Measurements from ENCODE around the gene FAM20C. TPM values are rescaled to one million over a fixed set of nuclear protein-coding genes. Genes with fewer than 3 reads are reported as not detected.
A peak's percentile ranks its signal among the peaks of the same experiment; 100 is the strongest.

Gene FAM20C
- total RNA-seq, 1 donor from 2014 or later, result 32.9 TPM

GRCh38 chr7:244974-245373 is 52.6 kb downstream of the FAM20C start:
- H3K36me3 Mint-ChIP-seq (ENCODE audit: insufficient read depth), result peaks cover 8% of the 10 kb centered on the region
- DNase-seq (ENCODE audit: low spot score, unreplicated experiment), result no peak

GRCh38 chr7:245574-246295 is 53.4 kb downstream of the FAM20C start:
- H3K4me1 Mint-ChIP-seq (ENCODE audit: low read depth), result no peaks in the 10 kb centered on the region
- TF ChIP-seq CTCF (IDR thresholded peaks at IDR 0.05; ENCODE audit: unreplicated experiment), result no peak
- DNase-seq (ENCODE audit: low spot score, unreplicated experiment), result no peak
- H3K9me3 Mint-ChIP-seq (ENCODE audit: low read depth), result no peaks in the 10 kb centered on the region
- peaks cover 9% of the 10 kb centered on the region for H3K36me3 Mint-ChIP-seq (ENCODE audit: insufficient read depth)
- H3K27me3 Mint-ChIP-seq, result no peaks in the 10 kb centered on the region
- no peak overlapping the region for H3K27ac Mint-ChIP-seq
- H3K4me3 Mint-ChIP-seq (ENCODE audit: low read depth), result no peak overlapping the region

More at GRCh38 chr7:244974-245373, 52.6 kb downstream of the FAM20C start:
- Mint-ChIP-seq H3K9me3 (ENCODE audit: low read depth) (no peaks in the 10 kb centered on the region), H3K27me3 (no peaks in the 10 kb centered on the region), H3K4me1 (ENCODE audit: low read depth) (no peaks in the 10 kb centered on the region), H3K4me3 (ENCODE audit: low read depth) (no peak overlapping the region), H3K27ac (peak overlapping the region; percentile 77)
- no peak for TF ChIP-seq CTCF (IDR thresholded peaks at IDR 0.05; ENCODE audit: unreplicated experiment)

GRCh38 chr7:246451-246850 is 54.1 kb downstream of the FAM20C start:
- no peak overlapping the region for H3K27ac Mint-ChIP-seq
- no peaks in the 10 kb centered on the region for H3K9me3 Mint-ChIP-seq (ENCODE audit: low read depth)
- peaks cover 10% of the 10 kb centered on the region for H3K36me3 Mint-ChIP-seq (ENCODE audit: insufficient read depth)

GRCh38 chr7:247181-247580 is 54.8 kb downstream of the FAM20C start:
- Mint-ChIP-seq H3K36me3 (ENCODE audit: insufficient read depth) (peaks cover 10% of the 10 kb centered on the region), H3K9me3 (ENCODE audit: low read depth) (no peaks in the 10 kb centered on the region), H3K27ac (no peak overlapping the region), H3K4me3 (ENCODE audit: low read depth) (no peak overlapping the region), H3K4me1 (ENCODE audit: low read depth) (no peaks in the 10 kb centered on the region), H3K27me3 (no peaks in the 10 kb centered on the region)
- TF ChIP-seq CTCF (IDR thresholded peaks at IDR 0.05; ENCODE audit: unreplicated experiment), result no peak
- DNase-seq (ENCODE audit: low spot score, unreplicated experiment), result no peak

More at GRCh38 chr7:246451-246850, 54.1 kb downstream of the FAM20C start:
- DNase-seq (ENCODE audit: low spot score, unreplicated experiment), result no peak
- TF ChIP-seq CTCF (IDR thresholded peaks at IDR 0.05; ENCODE audit: unreplicated experiment), result no peak
- no peaks in the 10 kb centered on the region for H3K27me3 Mint-ChIP-seq
- H3K4me1 Mint-ChIP-seq (ENCODE audit: low read depth), result no peaks in the 10 kb centered on the region
- H3K4me3 Mint-ChIP-seq (ENCODE audit: low read depth), result no peak overlapping the region

GRCh38 chr7:247636-248035 is 55.3 kb downstream of the FAM20C start:
- peaks cover 10% of the 10 kb centered on the region for H3K36me3 Mint-ChIP-seq (ENCODE audit: insufficient read depth)
- no peak for TF ChIP-seq CTCF (IDR thresholded peaks at IDR 0.05; ENCODE audit: unreplicated experiment)

More at GRCh38 chr7:247636-248035, 55.3 kb downstream of the FAM20C start:
- Mint-ChIP-seq H3K9me3 (ENCODE audit: low read depth) (no peaks in the 10 kb centered on the region), H3K27me3 (no peaks in the 10 kb centered on the region), H3K4me1 (ENCODE audit: low read depth) (no peaks in the 10 kb centered on the region), H3K27ac (no peak overlapping the region), H3K4me3 (ENCODE audit: low read depth) (no peak overlapping the region)
- DNase-seq (ENCODE audit: low spot score, unreplicated experiment), result no peak

Data from progenitor cell of endocrine pancreas (in vitro differentiated cells).